Upper lobe of left lung (tissue), 6 donors: Measurements from ENCODE around the gene COL18A1. TPM values are rescaled to one million over a fixed set of nuclear protein-coding genes. Genes with fewer than 3 reads are reported as not detected.
A peak's percentile ranks its signal among the peaks of the same experiment; 100 is the strongest.

ENCODE experiments used
- ATAC-seq, 2 donors: fragments of 200-7000 bp; cut with Tn5 transposase; one replicate each; pipeline ENCODE4 v1.9.1; 2022; ENCODE audit warnings: mild to moderate bottlenecking in 2 of 2, moderate library complexity in 2 of 2; ENCODE audit not compliant: low FRiP score in 2 of 2
- DNase-seq, 2 donors: peaks; one replicate each; pipeline ENCODE4 v3.0.0-alpha.2; 2019 to 2020
- H3K27ac ChIP-seq, 4 donors: fragments of 200-600 bp; sonication (generic); one replicate each; pipeline ENCODE4 v1.5.1; 2016 to 2019
- H3K27me3 ChIP-seq, 4 donors: fragments of 200-600 bp; sonication (generic); one replicate each; pipeline ENCODE4 v1.5.1; 2017 to 2019
- H3K36me3 ChIP-seq, 4 donors: fragments of 200-600 bp; sonication (generic); one replicate each; pipeline ENCODE4 v1.5.1; 2016 to 2019
- H3K4me1 ChIP-seq, 4 donors: fragments of 200-600 bp; sonication (generic); one replicate each; pipeline ENCODE4 v1.5.1; 2018 to 2019
- H3K4me3 ChIP-seq, 4 donors: fragments of 200-600 bp; sonication (generic); one replicate each; pipeline ENCODE4 v1.5.1; 2017 to 2019; ENCODE audit warnings: mild to moderate bottlenecking in 2 of 4, moderate library complexity in 1 of 4
- H3K9me3 ChIP-seq, 4 donors: fragments of 200-600 bp; sonication (generic); one replicate each; pipeline ENCODE4 v1.5.1; 2018 to 2019
- CTCF ChIP-seq, 6 experiments: fragments of 450-650 bp in 4 of 6; fragments of 200-600 bp in 2 of 6; sonication (generic) in 2 of 6; IDR thresholded peaks; one replicate each; pipeline ENCODE4 v1.5.1; 2016 to 2019; ENCODE audit warnings: antibody characterized with exemption in 6 of 6
- EP300 ChIP-seq, 4 donors: sonication (generic); formaldehyde crosslinking; IDR thresholded peaks; one replicate each; pipeline ENCODE4 v1.5.1; 2017; ENCODE audit warnings: antibody characterized with exemption in 4 of 4, control low read depth in 2 of 4
- POLR2A ChIP-seq, 4 donors: fragments of 450-650 bp; IDR thresholded peaks; one replicate each; pipeline ENCODE4 v1.5.1; 2016 to 2017; ENCODE audit warnings: antibody characterized with exemption in 4 of 4, mild to moderate bottlenecking in 2 of 4
- POLR2AphosphoS5 ChIP-seq, 2 donors: sonication (generic); formaldehyde crosslinking; IDR thresholded peaks; one replicate each; pipeline ENCODE4 v1.5.1; 2017; ENCODE audit warnings: antibody characterized with exemption in 2 of 2
- WGBS, 2 donors: methylation state at CpG; one replicate each; pipeline ENCODE4 v1.1.5; 2017 to 2018; 5-methylcytosine and 5-hydroxymethylcytosine counted together
- total RNA-seq, 6 donors: library from RNA; depleted of rRNA in 4 of 6; stranded (reverse); fragments of >200 nt in 4 of 6; gene quantifications; one replicate each; pipeline versions ENCODE4 v1.1.0 to v1.2.1, GENCODE V29; 2016 to 2021
- donor health status: DM: no; HTN: no; CAD: no; lungs with moderate emphysema.
- donor health status: DM: no; HTN: yes; CAD: no; lungs with severe emphysema.

The COL18A1 gene
- total RNA-seq, 6 donors from 2014 or later: 34.5 to 138 (median 70.5) TPM

GRCh38 chr21:45428534-45428933, 23.6 kb downstream of the COL18A1 start:
- Histone ChIP-seq H3K4me1 (peaks cover 0 to 3% (median 1%) of the 10 kb centered on the region in 4 donors), H3K27ac (no peak overlapping the region), H3K4me3 (no peak overlapping the region), H3K27me3 (no peaks in the 10 kb centered on the region), H3K36me3 (no peaks in the 10 kb centered on the region), H3K9me3 (no peaks in the 10 kb centered on the region)
- peak in 1 of 2 donors; percentile 47 for DNase-seq
- 90 to 96% methylated on average over 18 of the region's 18 CpGs for WGBS, 2 donors
- no peak for ATAC-seq
- TF ChIP-seq CTCF (IDR thresholded peaks at IDR 0.05): no peak
- no peak for TF ChIP-seq EP300 (IDR thresholded peaks at IDR 0.05)
- no peak for TF ChIP-seq POLR2A (IDR thresholded peaks at IDR 0.05)
- no peak for TF ChIP-seq POLR2AphosphoS5 (IDR thresholded peaks at IDR 0.05)

DNA sequence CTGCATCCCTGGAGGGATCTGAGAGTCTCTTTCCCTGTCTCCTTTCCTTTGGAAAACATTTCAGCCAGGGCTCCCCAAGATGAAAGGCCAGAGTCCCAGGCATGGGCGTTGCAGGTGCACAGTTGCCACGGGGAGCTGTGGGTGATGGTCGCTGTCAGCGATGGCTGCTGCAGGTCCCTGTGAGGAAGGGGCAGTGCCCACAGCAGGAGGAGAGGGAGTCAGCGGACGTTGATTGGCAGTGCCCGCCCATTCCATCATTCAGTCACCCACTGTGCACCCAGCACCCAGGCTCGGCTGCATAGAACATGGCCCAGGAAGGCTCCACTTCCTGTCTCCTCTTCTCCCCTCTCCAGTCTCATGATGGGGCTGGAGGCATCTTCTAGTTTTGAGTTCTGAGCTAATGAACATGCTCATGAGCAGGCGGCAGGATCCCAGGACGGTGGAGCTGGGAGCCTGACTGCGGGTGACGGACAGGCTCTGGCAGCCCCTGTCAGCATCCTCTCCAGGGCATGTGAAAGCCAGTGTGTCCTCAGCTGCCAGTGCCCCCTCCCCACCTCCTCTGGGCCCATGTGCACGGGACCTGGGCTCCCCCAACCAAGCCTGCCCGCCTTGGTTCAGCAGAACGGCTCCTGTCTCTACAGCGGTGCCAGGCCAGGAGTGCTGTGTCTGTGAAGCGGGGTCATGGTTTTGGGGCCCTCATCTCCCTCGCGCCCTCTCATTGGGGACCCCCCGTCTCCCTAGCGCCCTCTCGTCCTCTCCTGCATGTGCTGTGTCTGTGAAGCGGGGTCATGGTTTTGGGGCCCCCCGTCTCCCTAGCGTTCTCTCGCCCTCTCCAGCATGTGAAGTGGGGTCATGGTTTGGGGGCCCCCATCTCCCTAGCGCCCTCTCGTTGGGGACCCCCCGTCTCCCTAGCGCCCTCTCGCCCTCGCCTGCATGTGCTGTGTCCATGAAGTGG, 24.5 kb downstream of the COL18A1 start:
- no peaks in the 10 kb centered on the region for H3K27me3 ChIP-seq
- no peaks in the 10 kb centered on the region for H3K36me3 ChIP-seq
- H3K4me3 ChIP-seq: no peak overlapping the region
- DNase-seq (peak in 1 of 2 donors; percentile 48), ATAC-seq (no peak)
- no peak overlapping the region for H3K27ac ChIP-seq
- peaks cover 0 to 3% (median 1%) of the 10 kb centered on the region in 4 donors for H3K4me1 ChIP-seq
- 95% methylated on average over 24 to 32 of the region's 32 CpGs for WGBS, 2 donors
- H3K9me3 ChIP-seq: no peaks in the 10 kb centered on the region
- TF ChIP-seq POLR2A (IDR thresholded peaks at IDR 0.05) (no peak), POLR2AphosphoS5 (IDR thresholded peaks at IDR 0.05) (no peak), CTCF (IDR thresholded peaks at IDR 0.05) (no peak), EP300 (IDR thresholded peaks at IDR 0.05) (no peak)

GRCh38 chr21:45430521-45431501, 25.8 kb downstream of the COL18A1 start:
- Histone ChIP-seq H3K9me3 (no peaks in the 10 kb centered on the region), H3K36me3 (no peaks in the 10 kb centered on the region), H3K27ac (no peak overlapping the region), H3K4me1 (peaks cover 0 to 3% (median 1%) of the 10 kb centered on the region in 4 donors), H3K27me3 (no peaks in the 10 kb centered on the region), H3K4me3 (no peak overlapping the region)
- DNase-seq: peak in 1 of 2 donors; percentile 69
- no peak for ATAC-seq
- whole genome bisulfite sequencing, 2 donors: 79 to 92% methylated on average over 20 to 35 of the region's 48 CpGs
- TF ChIP-seq POLR2A (IDR thresholded peaks at IDR 0.05) (no peak), CTCF (IDR thresholded peaks at IDR 0.05) (no peak), EP300 (IDR thresholded peaks at IDR 0.05) (no peak), POLR2AphosphoS5 (IDR thresholded peaks at IDR 0.05) (no peak)

GRCh38 chr21:45431781-45432572, 27.0 kb downstream of the COL18A1 start:
- peak in 1 of 2 donors; percentile 56 for DNase-seq
- no peaks in the 10 kb centered on the region for H3K36me3 ChIP-seq
- TF ChIP-seq POLR2AphosphoS5 (IDR thresholded peaks at IDR 0.05) (no peak), POLR2A (IDR thresholded peaks at IDR 0.05) (no peak), EP300 (IDR thresholded peaks at IDR 0.05) (no peak), CTCF (IDR thresholded peaks at IDR 0.05) (no peak)
- H3K4me3 ChIP-seq: no peak overlapping the region
- H3K27me3 ChIP-seq: no peaks in the 10 kb centered on the region
- peak overlapping the region in 1 of 4 donors; percentile 30 for H3K27ac ChIP-seq
- no peak for ATAC-seq
- peaks cover 0 to 3% (median 1%) of the 10 kb centered on the region in 4 donors for H3K4me1 ChIP-seq
- 89 to 91% methylated on average over 5 to 17 of the region's 17 CpGs for WGBS, 2 donors
- no peaks in the 10 kb centered on the region for H3K9me3 ChIP-seq
